K562 (cell line): ENCODE results near the gene ZNF239. TPM values are rescaled to one million over a fixed set of nuclear protein-coding genes. Genes with fewer than 3 reads are reported as not detected.

Experiments
- E2F4 ChIP-seq: sonication (generic); formaldehyde crosslinking; IDR thresholded peaks from 2 replicates; pipeline ENCODE4 v1.8.0; 2022; ENCODE audit warnings: mild to moderate bottlenecking, low read depth, missing genetic modification reagents
- EP300 ChIP-seq: IDR thresholded peaks from 2 replicates; pipeline ENCODE4 v1.6.1; 2012; ENCODE audit warnings: low read length, improper control_type of control experiment
- FOXJ3 ChIP-seq: sonication (generic); formaldehyde crosslinking; IDR thresholded peaks from 2 replicates; pipeline ENCODE4 v1.4.0; 2020; ENCODE audit warnings: mild to moderate bottlenecking, missing genetic modification reagents
- HDAC3 ChIP-seq: fragments of 450-650 bp; IDR thresholded peaks from 2 replicates; pipeline ENCODE4 v1.6.1; 2018; ENCODE audit warnings: borderline replicate concordance, mild to moderate bottlenecking, moderate library complexity; ENCODE audit not compliant: partially characterized antibody
- MAFK ChIP-seq: IDR thresholded peaks from 2 replicates; pipeline ENCODE4 v1.6.1; 2011; ENCODE audit warnings: low read length, improper control_type of control experiment
- MTF1 ChIP-seq: fragments of 250-450 bp; sonication (Bioruptor Pico); IDR thresholded peaks from 2 replicates; pipeline ENCODE4 v1.9.0; 2021; ENCODE audit warnings: moderate library complexity, mild to moderate bottlenecking, inconsistent platforms, borderline replicate concordance
- NCOR1 ChIP-seq: fragments of 450-650 bp; IDR thresholded peaks from 2 replicates; pipeline ENCODE4 v1.6.1; 2016; ENCODE audit warnings: mild to moderate bottlenecking, moderate library complexity
- NFIC ChIP-seq: fragments of 450-650 bp; IDR thresholded peaks from 2 replicates; pipeline ENCODE4 v1.6.1; 2017; ENCODE audit warnings: mild to moderate bottlenecking, inconsistent platforms
- PCBP1 ChIP-seq: fragments of 200-400 bp; formaldehyde crosslinking; IDR thresholded peaks from 2 replicates; pipeline ENCODE4 v1.6.1; 2018; ENCODE audit warnings: mild to moderate bottlenecking, low read depth, low read length; ENCODE audit not compliant: poor library complexity, severe bottlenecking
- PTRF ChIP-seq: fragments of 450-650 bp; IDR thresholded peaks from 2 replicates; pipeline ENCODE4 v1.6.1; 2016; ENCODE audit warnings: mild to moderate bottlenecking, missing genetic modification characterization, missing compliant biosample characterization
- RCOR1 ChIP-seq, 2 experiments: IDR thresholded peaks; 2 replicates each; pipeline ENCODE4 v1.6.1; 2012; ENCODE audit warnings: low read depth in 2 of 2, low read length in 2 of 2, borderline replicate concordance in 1 of 2, improper control_type of control experiment in 1 of 2
- ZNF175 ChIP-seq: fragments of 200-800 bp; sonication (Bioruptor generic); IDR thresholded peaks from 2 replicates; pipeline ENCODE4 v1.6.1; 2016; ENCODE audit warnings: low read depth, mild to moderate bottlenecking, missing genetic modification characterization, missing compliant biosample characterization
- polyA plus RNA-seq, 8 experiments: library from polyadenylated mRNA; depleted of rRNA in 4 of 8; stranded (reverse) in 5 of 8; unstranded in 3 of 8; fragments of >200 nt; fragmentation: Nextera tagmentation in 2 of 8; fragmentation: Illumina TruSeq in 1 of 8; extraction: Ambion mirVana in 2 of 8; extraction: Trizol in 1 of 8; gene quantifications; 2 replicates each; pipeline versions ENCODE4 v1.2.1 to v1.2.3, GENCODE V29; 2011 to 2014; ENCODE audit warnings: inconsistent platforms in 1 of 8, missing spikeins in 1 of 8
- total RNA-seq, 7 experiments: library from RNA; depleted of rRNA in 6 of 7; stranded (reverse); fragments of >200 nt in 6 of 7; fragmentation: Illumina TruSeq in 2 of 7; extraction: Trizol in 2 of 7; gene quantifications; 2 replicates each; pipeline versions ENCODE4 v1.2.1 to v1.2.3, GENCODE V29; 2011 to 2021; ENCODE audit warnings: low replicate concordance in 1 of 7
- TF ChIP-seq, protein P1 (sequence below), 2 experiments: fragments of 450-650 bp in 1 of 2; sonication (generic) in 1 of 2; formaldehyde crosslinking in 1 of 2; IDR thresholded peaks in 1 of 2; conservative IDR thresholded peaks in 1 of 2; 2 replicates each; pipeline versions ENCODE4 v1.6.1 to v1.8.1; 2016 to 2023; ENCODE audit warnings: mild to moderate bottlenecking in 2 of 2, moderate library complexity in 2 of 2, inconsistent platforms in 1 of 2, missing genetic modification reagents in 1 of 2
- TF ChIP-seq, protein P2 (sequence below): fragments of 250-450 bp; sonication (Bioruptor Pico); IDR thresholded peaks from 2 replicates; pipeline ENCODE4 v1.8.0; 2021; ENCODE audit warnings: moderate library complexity, mild to moderate bottlenecking, inconsistent platforms

ZNF239 gene
- total and polyA plus RNA-seq, 9 of the 15 experiments (the other 6 are each of a cell fraction or from before 2014, with no cell fraction given) = 13.7 to 26.7 (median 23.4) TPM

- TF ChIP-seq, protein P1, sequence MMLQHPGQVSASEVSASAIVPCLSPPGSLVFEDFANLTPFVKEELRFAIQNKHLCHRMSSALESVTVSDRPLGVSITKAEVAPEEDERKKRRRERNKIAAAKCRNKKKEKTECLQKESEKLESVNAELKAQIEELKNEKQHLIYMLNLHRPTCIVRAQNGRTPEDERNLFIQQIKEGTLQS (IDR thresholded peaks at IDR 0.05) = no peak
- TF ChIP-seq, protein P1 (CRISPR knock-in tag; conservative IDR thresholded peaks at IDR 0.05) = no peak
- TF ChIP-seq, protein P2, sequence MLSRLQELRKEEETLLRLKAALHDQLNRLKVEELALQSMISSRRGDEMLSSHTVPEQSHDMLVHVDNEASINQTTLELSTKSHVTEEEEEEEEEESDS (CRISPR knock-in tag) = no peak
- TF ChIP-seq NCOR1 (peak; percentile 69), EP300 (peak; percentile 56; the same call in 1 of the 2 replicates), MTF1 (no peak), NFIC (peak; percentile 46; the same call in 1 of the 2 replicates), ZNF175 (CRISPR knock-in tag) (no peak), PCBP1 (no peak), PTRF (no peak), MAFK (no peak), FOXJ3 (CRISPR knock-in tag) (no peak), HDAC3 (peak; percentile 51), E2F4 (CRISPR knock-in tag) (no peak), RCOR1 (IDR thresholded peaks at IDR 0.05; ENCODE audit: borderline replicate concordance in 1 of 2, low read depth in 2 of 2, low read length in 2 of 2) (peak in 1 of 2 experiments; percentile 91; a peak in 2 of 4 replicates)
- TF ChIP-seq, all 486 proteins: peak for 67
Measured at GRCh38 chr10:43599333-43599732, 24.9 kb upstream of the ZNF239 start (continued).
